DND-41 (cell line): ENCODE data around the gene OSBPL1A.

Experiments used
- EZH2 ChIP-seq: IDR thresholded peaks from 3 replicates; pipeline ENCODE4 v1.6.1; 2012; ENCODE audit warnings: borderline replicate concordance, low read depth, mild to moderate bottlenecking, moderate library complexity, low read length, inconsistent platforms; ENCODE audit not compliant: severe bottlenecking
- TF ChIP-seq, protein P1 (sequence below): IDR thresholded peaks from 2 replicates; pipeline ENCODE4 v1.5.1; 2012; ENCODE audit warnings: borderline replicate concordance, low read length, moderate library complexity, mild to moderate bottlenecking; ENCODE audit not compliant: poor library complexity, severe bottlenecking; ENCODE audit errors: extremely low read depth

DNA sequence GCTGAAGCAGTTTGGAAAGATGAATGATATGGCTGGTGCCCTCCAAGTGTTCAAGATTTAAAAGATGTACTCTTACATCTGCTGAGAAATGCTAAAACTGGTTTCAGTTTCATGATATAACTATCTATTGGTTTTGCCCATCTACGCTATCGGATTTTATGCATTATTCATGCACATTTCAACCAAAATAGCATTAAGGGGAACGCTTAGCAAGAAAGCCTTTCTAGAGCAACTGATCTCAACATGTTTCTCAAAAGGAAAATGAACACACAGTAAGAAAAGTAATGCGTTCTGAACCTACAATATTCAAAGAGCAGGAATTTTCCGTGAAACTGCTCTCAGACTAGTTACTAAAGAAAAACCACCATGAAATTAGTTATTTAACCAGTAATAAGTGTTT, 164.8 kb downstream of the OSBPL1A start:
- TF ChIP-seq, protein P1, sequence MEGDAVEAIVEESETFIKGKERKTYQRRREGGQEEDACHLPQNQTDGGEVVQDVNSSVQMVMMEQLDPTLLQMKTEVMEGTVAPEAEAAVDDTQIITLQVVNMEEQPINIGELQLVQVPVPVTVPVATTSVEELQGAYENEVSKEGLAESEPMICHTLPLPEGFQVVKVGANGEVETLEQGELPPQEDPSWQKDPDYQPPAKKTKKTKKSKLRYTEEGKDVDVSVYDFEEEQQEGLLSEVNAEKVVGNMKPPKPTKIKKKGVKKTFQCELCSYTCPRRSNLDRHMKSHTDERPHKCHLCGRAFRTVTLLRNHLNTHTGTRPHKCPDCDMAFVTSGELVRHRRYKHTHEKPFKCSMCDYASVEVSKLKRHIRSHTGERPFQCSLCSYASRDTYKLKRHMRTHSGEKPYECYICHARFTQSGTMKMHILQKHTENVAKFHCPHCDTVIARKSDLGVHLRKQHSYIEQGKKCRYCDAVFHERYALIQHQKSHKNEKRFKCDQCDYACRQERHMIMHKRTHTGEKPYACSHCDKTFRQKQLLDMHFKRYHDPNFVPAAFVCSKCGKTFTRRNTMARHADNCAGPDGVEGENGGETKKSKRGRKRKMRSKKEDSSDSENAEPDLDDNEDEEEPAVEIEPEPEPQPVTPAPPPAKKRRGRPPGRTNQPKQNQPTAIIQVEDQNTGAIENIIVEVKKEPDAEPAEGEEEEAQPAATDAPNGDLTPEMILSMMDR, result no peak
- no peak for TF ChIP-seq EZH2
